Measurements from ENCODE around the gene ENPP6. TPM values are rescaled to one million over a fixed set of nuclear protein-coding genes. Genes with fewer than 3 reads are reported as not detected.
"Not testable (repeated sequence)": the region's sequence is repeated elsewhere in the genome, so short reads cannot be mapped to it uniquely, and the experiment has no call there.

Gene ENPP6
- total RNA-seq, 1 experiment from 2014 or later = not detected

DNA sequence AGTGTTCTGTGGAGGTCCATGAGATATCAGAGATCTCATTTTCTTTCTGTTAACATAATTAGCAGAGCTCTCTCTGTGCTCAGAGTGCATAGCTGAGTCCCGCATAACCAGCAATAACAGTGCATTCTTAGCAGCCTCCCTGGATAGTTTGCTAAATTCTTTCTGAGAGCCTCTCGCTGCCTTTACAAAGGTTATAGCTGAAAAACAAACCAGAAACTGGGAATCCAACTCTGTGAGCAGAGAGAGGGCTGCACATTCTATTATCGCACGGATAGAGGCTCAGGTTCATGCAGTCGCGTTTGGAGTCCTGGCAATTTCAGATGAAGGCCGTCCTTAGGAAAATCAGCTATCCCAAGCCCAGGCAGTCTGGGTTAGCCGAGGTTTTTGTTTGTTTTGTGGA, 1.2 kb downstream of the ENPP6 start:
- Histone ChIP-seq H3K4me3 (ENCODE audit: low read length) (no peak overlapping the region), H3K9me2 (replicated peaks; ENCODE audit: low read length) (no peaks in the 10 kb centered on the region), H3F3A (ENCODE audit: low read length, unreplicated experiment) (no peaks in the 10 kb centered on the region), H3K9ac (ENCODE audit: low read length) (no peak overlapping the region), H2AFZ (ENCODE audit: low read length) (no peak overlapping the region), H3K27ac (ENCODE audit: low read length) (no peak overlapping the region), H3K27me3 (ENCODE audit: low read length) (peaks cover 32% of the 10 kb centered on the region), H4K20me1 (ENCODE audit: low read length) (no peaks in the 10 kb centered on the region), H3K9me3 (ENCODE audit: low read length) (no peaks in the 10 kb centered on the region), H3K79me2 (ENCODE audit: low read length) (no peaks in the 10 kb centered on the region), H3K36me3 (ENCODE audit: low read depth, low read length) (no peaks in the 10 kb centered on the region), H3K4me2 (ENCODE audit: low read length) (no peak overlapping the region), H3K4me1 (ENCODE audit: insufficient read depth, low read length) (no peaks in the 10 kb centered on the region)
- ChIA-PET CTCF (no interaction called here), POLR2A (ENCODE audit: unreplicated experiment) (no interaction called here)
- ATAC-seq (no peak), DNase-seq (no peak)
- BruUV-seq (replicated peaks) = no TSS peak
- intact Hi-C loops (cut with micrococcal nuclease) = no loop called here
- TF ChIP-seq, protein P1, sequence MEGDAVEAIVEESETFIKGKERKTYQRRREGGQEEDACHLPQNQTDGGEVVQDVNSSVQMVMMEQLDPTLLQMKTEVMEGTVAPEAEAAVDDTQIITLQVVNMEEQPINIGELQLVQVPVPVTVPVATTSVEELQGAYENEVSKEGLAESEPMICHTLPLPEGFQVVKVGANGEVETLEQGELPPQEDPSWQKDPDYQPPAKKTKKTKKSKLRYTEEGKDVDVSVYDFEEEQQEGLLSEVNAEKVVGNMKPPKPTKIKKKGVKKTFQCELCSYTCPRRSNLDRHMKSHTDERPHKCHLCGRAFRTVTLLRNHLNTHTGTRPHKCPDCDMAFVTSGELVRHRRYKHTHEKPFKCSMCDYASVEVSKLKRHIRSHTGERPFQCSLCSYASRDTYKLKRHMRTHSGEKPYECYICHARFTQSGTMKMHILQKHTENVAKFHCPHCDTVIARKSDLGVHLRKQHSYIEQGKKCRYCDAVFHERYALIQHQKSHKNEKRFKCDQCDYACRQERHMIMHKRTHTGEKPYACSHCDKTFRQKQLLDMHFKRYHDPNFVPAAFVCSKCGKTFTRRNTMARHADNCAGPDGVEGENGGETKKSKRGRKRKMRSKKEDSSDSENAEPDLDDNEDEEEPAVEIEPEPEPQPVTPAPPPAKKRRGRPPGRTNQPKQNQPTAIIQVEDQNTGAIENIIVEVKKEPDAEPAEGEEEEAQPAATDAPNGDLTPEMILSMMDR (conservative IDR thresholded peaks at IDR 0.05; ENCODE audit: low read depth, low read length) = no peak
- TF ChIP-seq EZH2phosphoT487 (IDR thresholded peaks at IDR 0.05; ENCODE audit: borderline replicate concordance, low read length) (no peak), EZH2 (IDR thresholded peaks at IDR 0.05; ENCODE audit: low read length, unreplicated experiment) (no peak)

DNA sequence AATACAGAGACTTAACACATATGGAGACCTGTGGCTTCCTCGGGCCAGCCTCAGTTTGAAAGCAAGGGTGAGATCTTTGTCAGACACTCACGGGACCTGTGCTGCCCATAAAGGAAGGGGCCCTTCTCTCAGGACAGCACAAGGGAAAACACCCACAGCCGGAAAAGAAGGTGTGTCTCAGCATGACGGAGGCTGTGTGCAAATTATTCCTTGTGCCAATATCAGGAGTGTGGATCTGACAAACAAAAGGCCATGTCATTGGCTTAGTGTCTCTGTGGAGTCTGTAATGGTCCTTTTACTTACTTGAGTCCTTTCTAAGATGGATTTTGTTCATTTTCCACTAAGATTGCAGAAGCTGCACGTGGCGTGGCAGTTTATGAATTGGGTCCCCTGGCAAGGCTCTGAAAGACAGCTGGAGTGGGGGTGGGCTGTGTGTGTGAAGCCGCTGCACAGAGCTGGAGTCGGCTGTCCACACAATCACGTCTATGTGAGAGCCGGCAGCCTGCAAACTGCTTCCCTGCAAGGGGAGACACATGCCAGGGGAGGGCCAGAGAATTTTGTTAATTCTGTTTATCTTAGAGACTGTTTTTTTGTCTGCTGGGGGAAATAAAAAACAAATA, 1.9 kb downstream of the ENPP6 start:
- no peak overlapping the region for H3K4me2 ChIP-seq (ENCODE audit: low read length)
- peaks cover 27% of the 10 kb centered on the region for H3K27me3 ChIP-seq (ENCODE audit: low read length)
- no peak overlapping the region for H2AFZ ChIP-seq (ENCODE audit: low read length)
- no peak for DNase-seq
- no peak overlapping the region for H3K4me3 ChIP-seq (ENCODE audit: low read length)
- no peak overlapping the region for H3K9ac ChIP-seq (ENCODE audit: low read length)
- H3K27ac ChIP-seq (ENCODE audit: low read length) = no peak overlapping the region
- H3F3A ChIP-seq (ENCODE audit: low read length, unreplicated experiment) = no peaks in the 10 kb centered on the region
- H3K36me3 ChIP-seq (ENCODE audit: low read depth, low read length) = no peaks in the 10 kb centered on the region
- ChIA-PET POLR2A (ENCODE audit: unreplicated experiment) (no interaction called here), CTCF (no interaction called here)
- H3K9me3 ChIP-seq (ENCODE audit: low read length) = no peaks in the 10 kb centered on the region
- no peaks in the 10 kb centered on the region for H3K79me2 ChIP-seq (ENCODE audit: low read length)
- TF ChIP-seq EZH2phosphoT487 (IDR thresholded peaks at IDR 0.05; ENCODE audit: borderline replicate concordance, low read length) (no peak), EZH2 (IDR thresholded peaks at IDR 0.05; ENCODE audit: low read length, unreplicated experiment) (no peak)
- TF ChIP-seq, protein P1 (conservative IDR thresholded peaks at IDR 0.05; ENCODE audit: low read depth, low read length) = no peak
- no TSS peak for BruUV-seq (replicated peaks)
- intact Hi-C loops (cut with micrococcal nuclease) = no loop called here
- no peaks in the 10 kb centered on the region for H3K4me1 ChIP-seq (ENCODE audit: insufficient read depth, low read length)
- H3K9me2 ChIP-seq (replicated peaks; ENCODE audit: low read length) = no peaks in the 10 kb centered on the region
- no peaks in the 10 kb centered on the region for H4K20me1 ChIP-seq (ENCODE audit: low read length)
- no peak for ATAC-seq

DNA sequence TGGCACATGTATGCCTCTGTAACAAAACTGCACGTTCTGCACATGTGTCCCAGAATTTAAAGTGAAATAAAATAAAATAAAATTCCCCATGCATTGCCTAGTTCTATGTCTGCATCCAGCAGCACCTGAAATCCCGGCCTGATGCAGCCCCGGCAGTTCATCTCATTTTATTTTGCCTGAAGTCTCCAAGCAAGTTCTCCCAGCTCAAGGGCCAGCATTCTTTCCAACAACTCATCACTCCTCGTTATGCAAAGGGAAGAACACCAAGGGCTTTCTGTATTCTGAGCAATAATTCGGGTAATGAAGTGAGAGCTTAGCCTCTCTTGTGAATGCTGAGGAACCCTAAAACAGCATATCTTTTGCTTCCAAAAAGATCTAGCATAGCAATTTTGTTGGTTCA, 2.7 kb downstream of the ENPP6 start:
- Histone ChIP-seq H3K27ac (ENCODE audit: low read length) (no peak overlapping the region), H3K9ac (ENCODE audit: low read length) (no peak overlapping the region), H3K4me3 (ENCODE audit: low read length) (no peak overlapping the region), H3K27me3 (ENCODE audit: low read length) (peaks cover 23% of the 10 kb centered on the region), H3K36me3 (ENCODE audit: low read depth, low read length) (no peaks in the 10 kb centered on the region), H4K20me1 (ENCODE audit: low read length) (no peaks in the 10 kb centered on the region), H3K9me3 (ENCODE audit: low read length) (no peaks in the 10 kb centered on the region), H3K4me1 (ENCODE audit: insufficient read depth, low read length) (no peaks in the 10 kb centered on the region), H3K4me2 (ENCODE audit: low read length) (no peak overlapping the region), H3K79me2 (ENCODE audit: low read length) (no peaks in the 10 kb centered on the region), H3K9me2 (replicated peaks; ENCODE audit: low read length) (no peaks in the 10 kb centered on the region), H3F3A (ENCODE audit: low read length, unreplicated experiment) (no peaks in the 10 kb centered on the region), H2AFZ (ENCODE audit: low read length) (no peak overlapping the region)
- ChIA-PET POLR2A (ENCODE audit: unreplicated experiment) (no interaction called here), CTCF (interaction anchor here (0.5 kb wide), 1 partner anchor 259 kb away, joined by 3 read pairs; the partner anchor contains the start of gene IRF2)
- DNase-seq (no peak), ATAC-seq (no peak)
- TF ChIP-seq, protein P1 (conservative IDR thresholded peaks at IDR 0.05; ENCODE audit: low read depth, low read length) = no peak
- intact Hi-C loops (cut with micrococcal nuclease) = no loop called here
- BruUV-seq (replicated peaks) = no TSS peak

DNA sequence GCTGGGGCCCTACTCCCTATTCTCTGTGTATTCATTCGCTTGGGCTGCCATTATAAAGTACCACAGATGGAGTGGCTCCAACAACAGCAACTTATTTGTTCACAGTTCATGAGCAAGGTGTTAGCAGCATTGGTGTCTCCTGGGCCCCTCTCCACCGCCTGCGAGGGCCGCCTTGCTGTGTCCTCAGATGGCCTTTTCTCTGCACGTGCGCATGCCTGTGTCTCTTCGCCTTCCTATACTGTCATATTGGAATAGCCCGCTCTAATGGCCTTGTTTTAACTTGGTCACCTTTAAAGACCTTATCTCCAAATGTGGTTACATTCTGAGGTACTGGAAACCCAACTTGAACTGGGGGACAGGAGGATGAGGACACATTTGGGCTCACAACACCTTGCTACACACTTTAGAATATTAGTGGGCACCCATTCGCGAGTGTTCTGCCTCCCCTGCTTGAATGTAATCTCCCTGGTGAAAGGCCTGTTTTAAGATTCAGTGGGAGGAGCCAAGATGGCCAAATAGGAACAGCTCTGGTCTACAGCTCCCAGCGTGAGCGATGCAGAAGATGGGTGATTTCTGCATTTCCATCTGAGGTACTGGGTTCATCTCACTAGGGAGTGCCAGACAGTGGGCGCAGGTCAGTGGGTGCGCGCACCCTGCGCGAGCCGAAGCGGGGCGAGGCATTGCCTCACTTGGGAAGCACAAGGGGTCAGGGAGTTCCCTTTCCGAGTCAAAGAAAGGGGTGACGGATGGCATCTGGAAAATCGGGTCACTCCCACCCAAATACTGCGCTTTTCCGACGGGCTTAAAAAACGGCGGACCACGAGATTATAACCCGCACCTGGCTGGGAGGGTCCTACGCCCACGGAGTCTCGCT, 9.7 kb downstream of the ENPP6 start:
- H3K9me3 ChIP-seq (ENCODE audit: low read length); H3K4me3 ChIP-seq (ENCODE audit: low read length); intact Hi-C loops (cut with micrococcal nuclease); H3K9ac ChIP-seq (ENCODE audit: low read length); H3K27me3 ChIP-seq (ENCODE audit: low read length); H4K20me1 ChIP-seq (ENCODE audit: low read length); H3K9me2 ChIP-seq (replicated peaks; ENCODE audit: low read length); H3K36me3 ChIP-seq (ENCODE audit: low read depth, low read length); CTCF ChIA-PET; H3K27ac ChIP-seq (ENCODE audit: low read length); H3K4me2 ChIP-seq (ENCODE audit: low read length); H3K79me2 ChIP-seq (ENCODE audit: low read length); ATAC-seq; DNase-seq; H2AFZ ChIP-seq (ENCODE audit: low read length); BruUV-seq (replicated peaks); H3K4me1 ChIP-seq (ENCODE audit: insufficient read depth, low read length); POLR2A ChIA-PET (ENCODE audit: unreplicated experiment); H3F3A ChIP-seq (ENCODE audit: low read length, unreplicated experiment): not testable (repeated sequence)

All from PC-3 (cell line).